ENCODE data around the gene TRIM5.

TRIM5 gene

GRCh38 chr11:5621580-5621979, 63.3 kb downstream of the TRIM5 start:
- no peak for DNase-seq

- DNase-seq, result no peak
Measured at GRCh38 chr11:5620651-5621521, 64.0 kb downstream of the TRIM5 start.

- DNase-seq, result no peak
Measured at GRCh38 chr11:5618807-5619206, 66.1 kb downstream of the TRIM5 start.

Measured in NK-92 treated with Interleukin-12 subunit alpha and Interleukin-12 subunit beta, amount 100 ng/mL, for 24 hours (cell line).